ENCODE data around the gene CSTF1.

GRCh38 chr20:56376331-56376730, 16.1 kb upstream of the CSTF1 start:
- TF ChIP-seq CTCF (conservative IDR thresholded peaks at IDR 0.05; ENCODE audit: low read depth, low read length) (no peak), EZH2phosphoT487 (IDR thresholded peaks at IDR 0.05; ENCODE audit: borderline replicate concordance, low read length) (no peak), EZH2 (IDR thresholded peaks at IDR 0.05; ENCODE audit: low read length, unreplicated experiment) (no peak)

Measured in PC-3 (cell line).